K562 (cell line): ENCODE results near the gene BNIP1. TPM values are rescaled to one million over a fixed set of nuclear protein-coding genes. Genes with fewer than 3 reads are reported as not detected.

Source experiments
- FOXP1 ChIP-seq: sonication (generic); formaldehyde crosslinking; IDR thresholded peaks from 2 replicates; pipeline ENCODE4 v1.8.0; 2022; ENCODE audit warnings: mild to moderate bottlenecking, missing genetic modification reagents
- GATA2 ChIP-seq: sonication (generic); formaldehyde crosslinking; IDR thresholded peaks from 2 replicates; pipeline ENCODE4 v1.4.0; 2020; ENCODE audit warnings: mild to moderate bottlenecking, missing genetic modification reagents
- KAT2B ChIP-seq: IDR thresholded peaks from one replicate; pipeline ENCODE4 v1.6.1; 2012; ENCODE audit warnings: low read depth, mild to moderate bottlenecking, control low read depth, inconsistent platforms, low read length, moderate library complexity
- NFIX ChIP-seq: fragments of 250-450 bp; sonication (Bioruptor Pico); IDR thresholded peaks from 2 replicates; pipeline ENCODE4 v1.4.0; 2020; ENCODE audit warnings: low read depth, mild to moderate bottlenecking, moderate library complexity
- SRSF3 ChIP-seq: fragments of 200-400 bp; formaldehyde crosslinking; IDR thresholded peaks from 2 replicates; pipeline ENCODE4 v1.6.1; 2016; ENCODE audit warnings: mild to moderate bottlenecking, low read length, moderate library complexity; ENCODE audit not compliant: insufficient read depth
- ZNF121 ChIP-seq: sonication (generic); formaldehyde crosslinking; conservative IDR thresholded peaks from 2 replicates; pipeline ENCODE4 v1.8.0; 2022; ENCODE audit warnings: missing genetic modification reagents
- ZNF134 ChIP-seq: fragments of 250-450 bp; sonication (Bioruptor Pico); conservative IDR thresholded peaks from 2 replicates; pipeline ENCODE4 v1.4.0; 2020
- ZNF239 ChIP-seq: fragments of 250-450 bp; sonication (Bioruptor Pico); IDR thresholded peaks from 2 replicates; pipeline ENCODE4 v1.4.0; 2020; ENCODE audit warnings: mild to moderate bottlenecking
- polyA plus RNA-seq, 8 experiments: library from polyadenylated mRNA; depleted of rRNA in 4 of 8; stranded (reverse) in 5 of 8; unstranded in 3 of 8; fragments of >200 nt; fragmentation: Nextera tagmentation in 2 of 8; fragmentation: Illumina TruSeq in 1 of 8; extraction: Ambion mirVana in 2 of 8; extraction: Trizol in 1 of 8; gene quantifications; 2 replicates each; pipeline versions ENCODE4 v1.2.1 to v1.2.3, GENCODE V29; 2011 to 2014; ENCODE audit warnings: inconsistent platforms in 1 of 8, missing spikeins in 1 of 8
- total RNA-seq, 7 experiments: library from RNA; depleted of rRNA in 6 of 7; stranded (reverse); fragments of >200 nt in 6 of 7; fragmentation: Illumina TruSeq in 2 of 7; extraction: Trizol in 2 of 7; gene quantifications; 2 replicates each; pipeline versions ENCODE4 v1.2.1 to v1.2.3, GENCODE V29; 2011 to 2021; ENCODE audit warnings: low replicate concordance in 1 of 7
- TF ChIP-seq, protein P1 (sequence below): fragments of 250-450 bp; sonication (Bioruptor Pico); IDR thresholded peaks from 2 replicates; pipeline ENCODE4 v1.5.1; 2021; ENCODE audit warnings: mild to moderate bottlenecking
- TF ChIP-seq, protein P2 (sequence below): fragments of 450-650 bp; formaldehyde crosslinking; IDR thresholded peaks from 2 replicates; pipeline ENCODE4 v1.4.0; 2020; ENCODE audit warnings: mild to moderate bottlenecking, moderate library complexity

The BNIP1 gene
- total and polyA plus RNA-seq, 9 of the 15 experiments (the other 6 are each of a cell fraction or from before 2014, with no cell fraction given): 18.8 to 65.0 (median 26.2) TPM

- TF ChIP-seq, protein P1, sequence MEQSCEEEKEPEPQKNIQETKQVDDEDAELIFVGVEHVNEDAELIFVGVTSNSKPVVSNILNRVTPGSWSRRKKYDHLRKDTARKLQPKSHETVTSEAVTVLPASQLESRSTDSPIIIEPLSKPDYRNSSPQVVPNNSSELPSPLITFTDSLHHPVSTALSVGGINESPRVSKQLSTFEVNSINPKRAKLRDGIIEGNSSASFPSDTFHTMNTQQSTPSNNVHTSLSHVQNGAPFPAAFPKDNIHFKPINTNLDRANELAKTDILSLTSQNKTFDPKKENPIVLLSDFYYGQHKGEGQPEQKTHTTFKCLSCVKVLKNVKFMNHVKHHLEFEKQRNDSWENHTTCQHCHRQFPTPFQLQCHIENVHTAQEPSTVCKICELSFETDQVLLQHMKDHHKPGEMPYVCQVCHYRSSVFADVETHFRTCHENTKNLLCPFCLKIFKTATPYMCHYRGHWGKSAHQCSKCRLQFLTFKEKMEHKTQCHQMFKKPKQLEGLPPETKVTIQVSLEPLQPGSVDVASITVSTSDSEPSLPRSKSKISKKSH: no peak
- TF ChIP-seq ZNF121 (CRISPR knock-in tag): no peak
- TF ChIP-seq ZNF134 (CRISPR knock-in tag): no peak
- TF ChIP-seq, protein P2, sequence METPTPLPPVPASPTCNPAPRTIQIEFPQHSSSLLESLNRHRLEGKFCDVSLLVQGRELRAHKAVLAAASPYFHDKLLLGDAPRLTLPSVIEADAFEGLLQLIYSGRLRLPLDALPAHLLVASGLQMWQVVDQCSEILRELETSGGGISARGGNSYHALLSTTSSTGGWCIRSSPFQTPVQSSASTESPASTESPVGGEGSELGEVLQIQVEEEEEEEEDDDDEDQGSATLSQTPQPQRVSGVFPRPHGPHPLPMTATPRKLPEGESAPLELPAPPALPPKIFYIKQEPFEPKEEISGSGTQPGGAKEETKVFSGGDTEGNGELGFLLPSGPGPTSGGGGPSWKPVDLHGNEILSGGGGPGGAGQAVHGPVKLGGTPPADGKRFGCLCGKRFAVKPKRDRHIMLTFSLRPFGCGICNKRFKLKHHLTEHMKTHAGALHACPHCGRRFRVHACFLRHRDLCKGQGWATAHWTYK (CRISPR knock-in tag): no peak
- TF ChIP-seq NFIX (CRISPR knock-in tag): no peak
- TF ChIP-seq GATA2: no peak
- TF ChIP-seq KAT2B: no peak
- TF ChIP-seq FOXP1 (CRISPR knock-in tag): no peak
- TF ChIP-seq ZNF239: no peak
- TF ChIP-seq SRSF3: no peak
- TF ChIP-seq, all 486 proteins: peak for 0
These were observed 16.8 kb downstream of the BNIP1 start (continued) for GRCh38 chr5:173161148-173161547.
